Stimulated activated CD8-positive, alpha-beta memory T cell treated with anti-CD3 and anti-CD28 coated beads, Interleukin-12 subunit alpha, Interleukin-12 subunit beta, amount 100 ng/mL, for 1 hour (primary cell): ENCODE measurements around the gene CCL25.
"Not testable (repeated sequence)": the region's sequence is repeated elsewhere in the genome, so short reads cannot be mapped to it uniquely, and the experiment has no call there.

Experiments used
- DNase-seq: peaks from one replicate; pipeline ENCODE4 v3.0.0-alpha.2; 2020; ENCODE audit warnings: low read depth

CCL25 gene

GRCh38 chr19:8052464-8052859 lies at the start of gene CCL25:
CCL25 (plus strand) TSS chr19:8052760; CDS start chr19:8053050, 290 bp downstream.
- no peak for DNase-seq

GRCh38 chr19:8004001-8004400 lies 48.6 kb upstream of the CCL25 start:
- no peak for DNase-seq

GRCh38 chr19:8004723-8005513 lies 47.6 kb upstream of the CCL25 start:
- DNase-seq, result no peak

- DNase-seq, result peak; percentile 72
Measured at GRCh38 chr19:8005534-8006256, 46.9 kb upstream of the CCL25 start, which contains the start of gene ELAVL1. ELAVL1 (minus strand) TSS chr19:8005641; CDS start chr19:7991815, 13,826 bp downstream.

GRCh38 chr19:8017808-8018207 lies 34.8 kb upstream of the CCL25 start:
- DNase-seq, result peak; percentile 12

GRCh38 chr19:8020681-8021080 lies 31.9 kb upstream of the CCL25 start:
- no peak for DNase-seq

- DNase-seq, result no peak
Measured at GRCh38 chr19:8021374-8021773, 31.2 kb upstream of the CCL25 start.

- DNase-seq, result no peak
Measured at GRCh38 chr19:8022275-8022674, 30.3 kb upstream of the CCL25 start.

GRCh38 chr19:8023371-8023770 lies 29.2 kb upstream of the CCL25 start:
- no peak for DNase-seq

- not testable (repeated sequence) for DNase-seq
Measured at GRCh38 chr19:8024256-8024655, 28.3 kb upstream of the CCL25 start.

- no peak for DNase-seq
Measured at GRCh38 chr19:8025316-8025715, 27.2 kb upstream of the CCL25 start.

- DNase-seq, result no peak
Measured at GRCh38 chr19:8028951-8029491, 23.5 kb upstream of the CCL25 start.

- DNase-seq, result no peak
Measured at GRCh38 chr19:8030960-8031359, 21.6 kb upstream of the CCL25 start.

- DNase-seq, result not testable (repeated sequence)
Measured at GRCh38 chr19:8033287-8034177, 19.0 kb upstream of the CCL25 start.

- DNase-seq, result no peak
Measured at GRCh38 chr19:8034178-8034525, 18.4 kb upstream of the CCL25 start.

- no peak for DNase-seq
Measured at GRCh38 chr19:8036434-8037099, 16.0 kb upstream of the CCL25 start.

GRCh38 chr19:8038815-8039214 lies 13.7 kb upstream of the CCL25 start:
- no peak for DNase-seq

- no peak for DNase-seq
Measured at GRCh38 chr19:8039231-8039630, 13.3 kb upstream of the CCL25 start.

- DNase-seq, result no peak
Measured at GRCh38 chr19:8041531-8041931, 11.0 kb upstream of the CCL25 start.

GRCh38 chr19:8042900-8043299 lies 9.7 kb upstream of the CCL25 start:
- no peak for DNase-seq

- DNase-seq, result no peak
Measured at GRCh38 chr19:8044018-8044417, 8.5 kb upstream of the CCL25 start.
